Retina (tissue), 1 donor: ENCODE data around the gene MISP.
"Not testable (repeated sequence)": the region's sequence is repeated elsewhere in the genome, so short reads cannot be mapped to it uniquely, and the experiment has no call there.

Experiments
- DNase-seq: peaks from one replicate; pipeline ENCODE4 v3.0.0-alpha.2; 2016

The MISP gene, protein sequence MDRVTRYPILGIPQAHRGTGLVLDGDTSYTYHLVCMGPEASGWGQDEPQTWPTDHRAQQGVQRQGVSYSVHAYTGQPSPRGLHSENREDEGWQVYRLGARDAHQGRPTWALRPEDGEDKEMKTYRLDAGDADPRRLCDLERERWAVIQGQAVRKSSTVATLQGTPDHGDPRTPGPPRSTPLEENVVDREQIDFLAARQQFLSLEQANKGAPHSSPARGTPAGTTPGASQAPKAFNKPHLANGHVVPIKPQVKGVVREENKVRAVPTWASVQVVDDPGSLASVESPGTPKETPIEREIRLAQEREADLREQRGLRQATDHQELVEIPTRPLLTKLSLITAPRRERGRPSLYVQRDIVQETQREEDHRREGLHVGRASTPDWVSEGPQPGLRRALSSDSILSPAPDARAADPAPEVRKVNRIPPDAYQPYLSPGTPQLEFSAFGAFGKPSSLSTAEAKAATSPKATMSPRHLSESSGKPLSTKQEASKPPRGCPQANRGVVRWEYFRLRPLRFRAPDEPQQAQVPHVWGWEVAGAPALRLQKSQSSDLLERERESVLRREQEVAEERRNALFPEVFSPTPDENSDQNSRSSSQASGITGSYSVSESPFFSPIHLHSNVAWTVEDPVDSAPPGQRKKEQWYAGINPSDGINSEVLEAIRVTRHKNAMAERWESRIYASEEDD

DNA sequence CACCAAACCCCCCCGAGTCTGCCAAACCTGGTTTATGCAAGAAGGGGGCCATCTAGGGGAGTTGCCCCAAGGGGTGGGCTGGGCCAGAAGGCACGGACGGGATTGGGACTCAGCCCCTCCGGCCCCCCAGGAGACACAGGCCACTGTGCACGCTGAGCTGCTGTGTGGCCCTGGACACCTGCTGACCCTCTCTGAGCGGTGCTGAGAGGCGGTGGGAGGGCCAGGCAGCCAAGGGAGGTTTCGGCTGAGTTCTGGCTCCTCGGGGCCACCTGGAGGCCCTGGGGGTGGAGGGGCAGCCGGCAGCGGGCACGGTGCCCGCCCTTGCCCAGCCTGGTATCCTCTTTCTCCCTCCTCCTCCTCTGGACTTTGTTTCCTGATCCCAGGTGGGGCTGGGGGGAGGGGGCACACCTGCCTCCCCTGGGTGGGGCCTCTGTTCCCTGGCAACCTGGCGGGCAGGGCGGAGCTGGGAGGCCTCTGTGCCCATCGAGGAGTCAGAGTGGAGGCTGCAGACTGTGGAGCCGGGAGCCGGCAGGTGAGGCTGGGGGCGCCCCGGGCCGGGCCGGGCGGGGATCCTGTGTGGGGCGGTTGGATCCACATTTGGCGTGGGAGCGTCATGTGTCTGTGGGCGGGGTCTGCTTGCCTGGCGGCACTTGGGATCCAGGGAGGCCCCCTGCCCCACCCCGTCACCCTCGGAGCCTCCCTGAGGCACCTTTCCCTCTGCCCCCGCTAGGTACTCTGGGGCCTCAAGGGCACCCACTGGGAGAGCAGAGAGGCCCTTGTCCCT, at the start of gene MISP:
MISP (plus strand) TSS at position 473 of the 784 bp plus-strand sequence. CDS start 5,835 bp downstream, outside the sequence.
- no peak for DNase-seq

DNA sequence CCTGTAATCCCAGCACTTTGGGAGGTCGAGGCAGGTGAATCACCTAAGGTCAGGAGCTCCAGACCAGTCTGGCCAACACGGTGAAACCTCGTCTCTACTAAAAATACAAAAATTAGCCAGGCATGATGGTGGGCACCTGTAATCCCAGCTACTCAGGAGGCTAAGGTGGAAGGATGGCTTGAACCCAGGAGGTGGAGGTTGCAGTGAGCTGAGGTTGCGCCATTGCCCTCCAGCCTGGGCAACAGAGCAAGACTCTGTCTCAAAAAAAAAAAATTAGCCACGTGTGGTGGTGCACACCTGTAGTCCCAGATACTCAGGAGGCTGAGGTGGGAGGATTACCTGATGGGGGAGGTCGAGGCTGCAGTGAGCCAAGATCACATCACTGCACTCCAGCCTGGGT, 48.1 kb upstream of the MISP start:
- not testable (repeated sequence) for DNase-seq

DNA sequence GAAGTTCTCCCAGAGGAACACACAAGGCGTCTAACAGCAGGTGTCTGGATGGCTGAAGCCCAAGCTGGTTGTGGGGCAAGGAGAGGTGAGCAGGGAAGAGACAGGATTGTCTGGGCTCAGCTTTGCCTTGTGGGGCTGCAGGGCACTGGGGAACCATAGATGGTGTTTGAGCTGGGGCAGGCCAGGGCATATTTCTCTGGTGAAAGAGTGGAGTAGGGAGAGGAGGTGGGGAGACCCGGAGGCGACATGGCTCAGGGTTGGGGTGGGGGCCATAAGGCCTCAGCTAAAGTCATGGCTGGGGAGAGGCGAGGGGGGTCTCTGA, 47.6 kb upstream of the MISP start:
- no peak for DNase-seq

DNA sequence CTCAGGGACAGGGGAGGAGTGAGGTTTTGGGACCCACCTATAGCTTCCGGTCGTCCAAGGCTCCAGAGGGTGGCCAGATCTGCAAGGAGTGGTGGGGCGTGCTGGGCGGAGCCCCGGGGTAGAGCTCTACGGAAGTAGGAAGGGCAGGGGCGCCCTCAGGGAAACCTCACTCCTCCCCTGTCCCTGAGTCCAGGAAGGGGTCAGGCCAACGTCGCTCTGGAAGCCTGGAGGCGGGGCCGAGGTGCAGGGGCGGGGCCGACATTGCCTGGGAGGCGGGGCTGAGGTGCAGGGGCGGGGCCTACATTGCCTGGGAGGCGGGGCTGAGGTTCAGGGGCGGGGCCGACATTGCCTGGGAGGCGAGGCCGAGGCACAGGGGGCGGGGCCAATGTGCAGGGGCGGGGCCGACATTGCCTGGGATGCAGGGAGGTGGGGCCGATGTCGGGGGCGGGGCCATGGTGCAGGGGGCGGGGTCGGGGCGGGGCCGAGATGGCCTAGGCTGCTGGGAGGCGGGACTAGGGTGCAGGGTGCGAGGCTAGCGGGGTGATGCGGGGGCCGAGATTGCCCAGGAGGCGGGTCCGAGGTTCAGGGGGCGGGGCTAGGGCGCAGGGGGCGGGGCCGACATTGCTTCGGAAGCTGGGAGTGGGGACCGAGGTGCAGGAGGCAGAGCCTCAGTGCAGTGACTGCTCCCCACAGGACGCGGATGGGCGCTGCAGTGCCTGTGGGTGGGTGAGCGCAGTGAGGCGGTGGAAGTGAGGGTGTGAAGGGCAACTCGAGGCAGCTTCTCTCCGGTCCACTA, 47.1 kb upstream of the MISP start:
- DNase-seq: peak; percentile 48

DNA sequence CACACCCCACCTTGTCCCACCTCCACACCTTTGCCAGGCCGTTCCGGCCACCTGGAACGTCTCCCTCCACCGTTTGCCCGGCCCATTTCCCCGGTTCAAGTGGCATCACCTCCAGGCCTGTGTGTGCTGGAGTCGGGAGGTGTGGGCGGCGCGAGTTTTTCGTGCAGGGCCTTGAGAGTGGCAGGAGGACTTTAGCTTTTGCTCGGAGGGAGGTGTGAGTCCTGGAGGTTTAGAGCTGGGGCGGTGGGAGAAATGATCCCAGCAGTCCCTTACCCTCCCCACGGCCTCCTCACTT, 46.5 kb upstream of the MISP start:
- no peak for DNase-seq

DNA sequence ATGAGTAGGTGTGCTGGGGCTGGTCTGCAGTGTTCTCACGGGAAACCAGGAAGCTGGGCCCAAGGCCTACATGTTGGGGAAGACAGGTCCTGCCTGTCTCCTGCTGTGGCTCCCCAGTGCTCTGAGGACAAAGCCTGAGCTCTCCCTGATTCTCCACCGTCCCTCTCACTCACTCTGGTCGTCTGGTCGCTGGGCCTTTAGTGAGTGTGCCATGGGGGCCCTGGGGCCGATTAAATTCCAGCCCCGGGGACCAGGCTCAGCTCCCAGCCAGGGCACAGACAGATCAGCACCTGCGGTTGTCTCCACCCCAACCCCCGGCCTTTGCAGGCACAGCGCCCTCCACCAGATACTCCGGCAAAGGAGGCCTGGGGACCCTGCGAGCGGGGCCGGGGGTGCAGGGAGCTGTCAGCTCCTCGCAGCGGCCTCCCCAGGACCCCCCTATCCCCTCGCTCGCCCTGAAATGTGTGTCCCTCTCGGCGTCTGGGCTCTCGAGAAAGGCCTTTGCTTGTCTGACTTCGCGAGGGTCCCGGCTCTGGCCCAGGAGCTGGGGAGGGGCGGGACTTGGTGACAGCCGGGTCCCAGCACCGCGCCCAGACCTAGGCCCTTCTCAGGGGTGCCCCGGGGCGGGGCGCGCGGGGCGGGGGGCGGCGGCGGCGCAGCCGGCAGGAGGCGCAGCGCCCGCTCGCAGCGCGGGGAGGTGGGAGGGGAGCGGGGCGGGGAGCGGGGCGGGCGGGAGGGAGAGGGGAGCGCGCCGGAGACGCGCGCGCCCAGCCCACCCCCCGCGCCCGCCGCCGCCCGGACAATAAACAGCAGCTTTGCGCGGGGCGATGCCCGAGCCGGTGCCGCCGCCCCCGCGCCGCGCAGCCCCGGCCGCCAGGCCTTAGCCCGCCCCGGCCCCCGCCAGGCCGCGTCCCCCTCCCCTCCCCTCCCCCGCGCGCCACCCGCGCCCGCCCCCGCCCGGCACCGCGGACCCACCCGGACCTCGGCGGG, 42.5 kb upstream of the MISP start, which contains the start of gene PALM:
PALM (plus strand) TSS at position 782 of the 990 bp plus-strand sequence. CDS start 212 bp downstream, outside the sequence.
- DNase-seq: peak; percentile 76

DNA sequence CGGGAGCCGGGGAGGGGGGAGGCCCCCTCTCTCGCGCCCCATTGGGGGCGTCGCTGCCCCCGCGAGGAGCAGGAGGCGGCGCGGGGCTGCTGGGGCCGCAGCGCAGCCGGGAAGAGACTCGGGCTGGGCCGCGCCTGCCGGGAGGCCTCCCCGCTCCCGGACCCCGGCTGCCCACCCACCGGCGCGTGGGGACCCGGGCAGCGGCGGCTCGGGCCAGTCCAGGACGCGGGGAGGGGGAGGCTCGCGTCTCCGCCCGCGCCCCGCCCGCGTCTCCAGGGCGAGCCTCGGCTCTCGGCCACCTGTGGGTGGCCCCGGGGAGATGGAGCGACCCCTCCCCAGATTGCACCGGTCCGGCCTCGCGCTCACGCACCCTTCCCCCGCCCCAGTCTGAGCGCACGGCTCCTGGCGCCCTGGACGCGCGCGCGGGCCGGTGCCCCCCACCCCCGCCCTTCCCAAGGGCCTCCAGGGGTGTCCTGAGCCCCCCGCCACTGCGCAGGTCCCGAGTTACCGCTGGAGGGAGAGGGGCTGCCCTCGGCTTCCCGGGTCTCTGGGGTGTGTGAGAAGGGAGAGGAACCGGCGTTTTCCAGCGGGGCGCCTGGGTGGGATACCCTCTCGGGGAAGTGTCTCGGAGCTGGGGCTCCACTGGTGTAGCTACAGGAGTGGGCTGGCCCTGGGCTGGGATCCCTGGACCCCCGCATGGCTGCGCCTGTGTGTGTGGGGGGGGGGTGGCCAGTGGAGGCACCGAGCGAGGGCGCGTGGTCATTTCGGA, 41.5 kb upstream of the MISP start:
- peak; percentile 59 for DNase-seq

DNA sequence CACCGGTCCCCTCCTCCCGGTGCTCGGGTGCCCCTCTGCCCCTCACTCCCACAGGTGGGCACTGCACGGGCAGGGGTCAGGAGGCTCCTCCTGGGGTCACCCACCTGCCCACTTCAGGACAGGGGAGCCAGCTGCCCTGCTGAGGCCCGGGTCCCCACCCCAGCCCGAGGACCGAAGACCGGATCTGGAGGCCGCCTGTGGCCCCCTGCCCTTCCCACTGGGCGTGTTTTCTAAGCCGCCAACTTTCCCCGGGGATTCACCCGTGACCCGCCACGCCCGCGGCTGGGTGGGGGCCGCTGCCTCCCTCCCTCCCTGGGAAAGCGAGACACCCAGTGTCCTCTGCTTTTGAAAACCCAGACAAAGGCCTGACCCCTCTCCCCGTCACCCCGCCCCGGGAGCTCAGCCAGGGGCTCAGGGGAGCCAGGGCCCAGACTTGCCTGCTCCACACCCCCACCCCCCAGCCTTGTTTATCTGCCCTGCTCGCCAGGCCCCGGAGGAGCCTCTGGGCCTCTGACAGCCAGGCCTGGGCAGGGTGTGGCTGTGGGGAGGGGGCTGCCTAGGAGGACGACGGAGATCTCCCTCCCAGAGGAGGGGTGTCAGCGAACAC, 40.8 kb upstream of the MISP start:
- peak; percentile 58 for DNase-seq

DNA sequence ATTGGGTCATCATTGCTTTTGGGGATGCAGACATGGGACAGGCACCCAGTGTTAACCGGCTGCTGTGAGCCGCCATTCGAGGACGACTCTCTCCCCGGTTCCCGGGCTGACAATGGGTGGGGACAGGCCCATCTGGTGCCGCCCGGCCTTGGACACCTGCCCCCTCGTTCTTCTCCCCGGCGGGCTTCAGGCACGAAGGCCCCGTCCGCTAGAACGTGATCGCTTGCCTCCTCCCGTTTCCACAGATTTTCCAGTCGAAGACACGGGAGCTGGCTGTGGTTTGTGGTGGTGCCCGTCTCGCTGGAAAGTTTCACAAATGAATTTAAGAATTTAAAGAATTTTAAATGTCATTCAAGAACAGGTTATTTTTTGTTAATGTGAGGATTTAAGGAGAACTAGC, 40.1 kb upstream of the MISP start:
- DNase-seq: peak; percentile 54

DNA sequence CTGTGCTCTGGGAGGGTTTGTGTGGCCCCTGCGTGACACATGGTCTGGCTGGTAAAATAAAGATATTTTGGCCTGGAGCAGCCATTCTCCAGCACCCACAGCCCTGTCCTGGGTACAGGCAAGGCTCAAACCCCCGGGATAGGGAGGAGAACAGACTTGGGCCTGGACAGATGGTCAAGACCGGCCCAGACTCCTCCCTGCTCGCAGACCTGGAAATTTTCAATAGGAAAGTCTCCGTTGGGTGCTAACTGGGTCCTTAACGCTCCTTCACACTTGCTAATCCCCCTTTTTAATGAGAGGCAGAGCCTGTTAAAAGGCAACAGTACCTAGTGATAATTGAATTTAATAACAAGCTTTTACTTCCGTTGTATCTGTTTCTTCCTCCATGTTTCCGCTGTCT, 39.7 kb upstream of the MISP start:
- DNase-seq: no peak

DNA sequence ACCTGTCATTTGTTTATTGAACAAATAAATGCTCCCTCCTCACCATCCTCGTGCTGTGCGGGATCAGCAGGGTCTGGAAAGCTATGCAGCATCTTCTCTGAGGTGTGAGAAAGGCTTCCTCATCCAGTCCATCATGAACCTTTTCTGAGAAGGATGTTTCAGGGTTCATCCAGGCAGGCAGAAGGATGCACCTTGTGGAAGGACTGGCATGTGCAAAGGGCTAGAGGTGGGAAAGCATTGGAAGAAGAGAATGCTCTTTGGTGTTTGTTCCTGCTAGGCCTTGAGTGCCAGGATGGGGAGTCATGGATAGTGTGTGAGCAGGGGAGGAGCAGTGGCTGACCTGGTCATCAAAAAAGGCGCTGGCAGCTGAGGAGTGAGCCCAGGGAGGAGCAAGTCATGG, 35.6 kb upstream of the MISP start:
- DNase-seq: no peak

DNA sequence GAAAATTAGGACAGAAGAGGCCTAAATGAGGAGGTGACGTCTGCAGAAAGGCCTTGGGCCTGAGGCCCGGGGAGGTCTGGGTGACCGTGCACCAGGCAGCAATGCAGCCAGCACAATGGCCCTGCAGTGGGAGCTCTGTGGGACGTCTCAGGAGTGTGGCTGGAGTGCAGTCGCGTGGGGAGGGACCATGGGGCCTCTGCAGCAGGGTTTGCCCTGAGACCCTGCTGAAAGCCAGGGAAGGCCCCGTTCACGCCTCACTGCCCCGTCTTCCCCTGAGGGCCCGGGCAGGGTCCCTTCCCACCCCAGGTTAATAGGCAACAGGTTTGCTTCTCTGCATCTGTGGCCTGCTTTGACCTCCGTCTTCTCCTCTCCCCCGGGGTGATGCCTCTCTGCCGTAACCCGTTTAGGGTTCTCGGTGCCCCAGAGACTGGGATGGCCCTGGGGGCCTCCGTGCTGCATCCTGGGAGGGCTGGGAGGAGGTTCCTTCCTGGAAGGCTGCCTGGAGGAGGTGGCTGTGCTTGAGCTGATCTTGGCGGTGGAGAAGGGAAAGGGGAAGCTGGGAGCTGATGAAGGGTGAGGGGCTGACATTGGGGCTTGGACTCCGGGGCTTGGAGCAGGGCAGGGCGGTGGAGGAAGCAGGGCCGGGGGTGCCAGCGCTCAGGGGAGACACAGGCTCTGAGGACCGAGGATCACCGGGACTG, 32.5 kb upstream of the MISP start:
- DNase-seq: peak; percentile 77

DNA sequence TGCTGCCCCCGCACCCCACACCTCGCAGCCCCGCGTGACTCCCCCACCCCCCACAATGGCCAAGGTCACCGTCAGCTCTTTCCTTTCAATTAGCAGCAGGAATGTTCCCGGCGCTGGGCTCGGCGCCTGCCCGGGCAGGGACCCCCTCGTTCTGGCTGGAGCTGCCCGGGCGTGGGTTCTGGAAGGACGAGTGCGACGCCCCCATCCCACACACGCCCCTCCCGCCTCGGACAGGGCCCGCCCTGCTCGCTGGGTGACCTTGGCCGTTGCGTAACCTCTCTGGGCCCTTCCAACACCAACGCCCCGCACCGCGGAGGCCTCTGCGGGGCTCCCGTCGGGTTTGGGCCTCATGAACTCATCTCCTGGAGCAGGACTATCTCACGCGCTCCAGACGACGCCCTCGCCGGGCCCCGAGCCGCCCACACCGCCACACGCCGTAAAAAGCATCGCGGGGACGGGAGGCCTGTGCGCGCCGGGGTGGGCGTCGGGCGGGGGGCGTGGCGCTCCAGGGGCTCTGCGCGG, 31.9 kb upstream of the MISP start:
- DNase-seq: peak; percentile 72

DNA sequence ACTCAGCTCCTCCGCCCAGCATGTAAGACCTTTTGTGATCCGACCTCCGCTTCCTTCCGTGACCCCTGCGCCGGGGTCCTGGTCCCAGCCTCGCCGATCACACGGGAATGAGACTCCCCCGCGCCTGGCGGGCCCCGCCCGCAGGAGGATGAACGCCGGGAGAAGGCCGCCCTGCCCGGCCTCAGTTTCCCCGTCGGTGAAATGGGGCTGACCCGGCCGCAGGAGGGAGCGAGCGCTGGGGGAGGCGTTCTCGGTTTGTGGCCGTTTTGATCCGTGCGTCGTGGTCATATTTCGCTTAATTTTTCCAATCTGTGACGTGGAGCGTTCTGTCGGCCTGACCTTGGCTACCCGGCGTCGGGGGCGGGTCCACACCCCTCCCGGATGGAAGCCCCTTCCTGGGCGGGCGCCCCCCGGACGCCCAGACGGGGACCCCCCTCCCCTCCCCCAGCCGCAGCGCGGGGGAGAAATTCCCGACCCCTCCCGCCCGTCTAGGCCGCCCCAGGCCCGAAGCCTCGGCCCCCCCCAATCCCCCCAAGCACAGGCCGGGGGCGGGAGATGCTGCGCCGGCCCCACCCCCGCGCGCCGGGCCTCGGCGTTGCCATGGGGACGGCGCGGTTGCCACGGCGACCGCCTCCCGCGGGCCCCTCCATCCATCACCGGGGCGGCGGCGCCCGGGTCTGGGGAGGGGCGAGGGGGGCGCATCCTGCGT, 31.1 kb upstream of the MISP start:
- DNase-seq: peak; percentile 82

DNA sequence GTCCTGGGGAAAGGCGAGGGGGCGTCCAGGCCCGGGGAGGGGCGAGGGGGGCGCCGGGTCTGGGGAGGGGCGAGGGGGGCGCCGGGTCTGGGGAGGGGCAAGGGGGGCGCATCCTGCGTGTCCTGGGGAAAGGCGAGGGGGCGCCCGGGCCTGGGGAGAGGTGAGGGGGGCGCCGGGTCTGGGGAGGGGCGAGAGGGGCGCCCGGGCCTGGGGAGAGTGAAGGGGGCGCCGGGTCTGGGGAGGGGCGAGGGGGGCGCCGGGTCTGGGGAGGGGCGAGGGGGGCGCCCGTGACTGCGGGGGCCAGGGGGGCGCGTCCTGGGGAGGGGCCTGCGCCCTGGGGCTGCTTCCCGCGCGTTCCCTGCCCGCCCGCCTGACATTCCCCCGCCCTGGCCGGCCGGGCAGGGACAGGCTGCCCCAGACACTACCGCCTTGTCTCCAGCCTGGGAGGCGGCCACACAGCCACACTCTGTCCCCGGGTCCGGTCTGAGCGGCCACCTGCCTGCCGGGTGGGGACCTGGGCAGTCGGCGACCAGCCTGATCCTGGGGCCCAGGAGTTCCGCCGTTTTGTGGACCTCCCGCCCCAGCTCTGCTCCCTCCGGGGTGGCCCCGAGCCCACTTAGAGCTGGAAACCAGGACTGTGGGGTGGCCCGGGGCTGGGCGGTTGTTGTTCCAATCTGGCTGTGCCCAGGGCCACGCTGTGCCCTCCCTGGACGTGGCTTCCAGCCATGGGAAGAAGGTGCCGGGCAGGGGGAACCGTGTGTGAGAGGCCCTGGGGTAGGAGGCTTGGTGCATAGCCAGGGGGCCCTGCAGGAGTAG, 30.4 kb upstream of the MISP start:
- DNase-seq: peak; percentile 79

DNA sequence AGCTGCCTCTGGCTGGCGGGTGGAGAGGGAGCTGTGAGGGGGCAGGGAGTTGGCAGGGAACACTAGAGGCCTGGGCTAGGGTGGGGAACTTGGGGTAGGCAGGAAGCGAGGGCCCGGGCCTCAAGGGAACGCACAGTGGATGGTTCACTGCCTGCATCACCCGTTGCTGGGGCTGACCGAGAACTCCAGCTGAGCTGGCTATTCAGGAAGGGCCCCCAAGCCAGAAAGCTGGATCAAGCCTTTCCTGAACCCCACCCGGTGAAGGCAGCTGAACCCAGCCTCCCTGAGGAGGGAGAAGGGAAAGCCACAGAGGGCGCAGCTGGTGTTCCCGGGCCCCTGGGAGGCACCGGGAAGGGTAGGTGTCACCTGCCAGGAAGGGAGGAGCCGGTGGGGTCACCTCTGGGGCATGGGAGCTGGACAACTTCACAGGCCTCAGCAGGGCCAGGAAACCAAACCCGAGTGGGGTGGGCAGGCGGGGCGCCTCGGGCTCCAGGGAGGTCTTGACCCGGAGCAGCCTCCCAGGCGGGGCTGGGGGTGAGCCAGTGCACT, 28.3 kb upstream of the MISP start:
- DNase-seq: no peak

DNA sequence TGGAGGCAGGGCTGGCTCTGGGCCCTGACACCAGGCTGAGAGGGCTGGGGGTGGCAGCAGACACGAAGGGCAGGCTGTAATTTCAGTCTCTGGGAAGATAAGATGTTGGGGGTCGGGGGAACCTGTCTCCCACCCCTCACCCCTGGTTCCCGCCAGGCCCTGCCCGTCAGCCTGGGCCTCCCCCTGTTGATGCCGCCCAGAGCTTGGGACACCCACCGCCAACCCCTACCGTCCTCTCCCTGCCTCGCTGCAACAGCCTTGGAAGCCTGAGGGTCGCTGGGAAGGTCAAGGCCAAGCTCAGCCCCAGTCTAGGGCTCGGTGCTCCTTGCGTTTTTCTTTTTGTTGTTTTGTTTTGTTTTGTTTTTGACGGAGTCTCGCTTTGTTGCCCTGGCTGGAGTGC, 27.7 kb upstream of the MISP start:
- DNase-seq: no peak

DNA sequence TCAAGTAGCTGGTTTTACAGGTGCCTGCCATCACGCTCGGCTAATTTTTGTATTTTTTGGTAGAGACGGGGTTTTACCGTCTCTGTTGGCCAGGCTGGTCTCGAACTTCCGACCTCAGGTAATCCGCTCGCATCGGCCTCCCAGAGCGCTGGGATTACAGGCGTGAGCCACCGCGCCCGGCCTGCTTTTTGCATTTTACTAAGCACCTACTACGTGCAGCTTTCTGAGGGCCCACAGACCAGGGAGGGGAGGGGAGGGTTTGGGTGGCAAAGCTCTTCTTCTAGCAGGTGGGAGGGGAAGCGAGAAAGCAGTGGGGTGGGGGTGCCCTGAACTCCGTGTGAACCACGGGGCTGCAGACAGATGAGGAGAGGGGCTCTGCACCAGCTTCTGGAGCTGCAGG, 27.2 kb upstream of the MISP start:
- DNase-seq: no peak
